Immature natural killer cell (primary cell): ENCODE data around the gene NAA30. TPM values are rescaled to one million over a fixed set of nuclear protein-coding genes. Genes with fewer than 3 reads are reported as not detected.
"Not testable (repeated sequence)": the region's sequence is repeated elsewhere in the genome, so short reads cannot be mapped to it uniquely, and the experiment has no call there.

Experiments
- DNase-seq, 3 donors: peaks; one replicate each; pipeline ENCODE4 v3.0.0; 2022; ENCODE audit warnings: mixed read lengths in 1 of 3
- H3K27ac Mint-ChIP-seq, 6 donors: one replicate each; pipeline ENCODE4 v1.8.0; 2020; ENCODE audit warnings: mixed read lengths in 6 of 6, mild to moderate bottlenecking in 5 of 6, inconsistent platforms in 4 of 6, moderate library complexity in 3 of 6
- H3K27me3 Mint-ChIP-seq, 3 donors: one replicate each; pipeline ENCODE4 v1.8.0; 2020 to 2021; ENCODE audit warnings: low read depth in 3 of 3, mild to moderate bottlenecking in 3 of 3, mixed read lengths in 3 of 3, moderate library complexity in 3 of 3, inconsistent platforms in 1 of 3
- H3K36me3 Mint-ChIP-seq, 3 donors: one replicate each; pipeline ENCODE4 v1.8.0; 2020; ENCODE audit warnings: mixed read lengths in 3 of 3, inconsistent platforms in 2 of 3, mild to moderate bottlenecking in 2 of 3
- H3K4me1 Mint-ChIP-seq, 2 donors: one replicate each; pipeline ENCODE4 v1.8.0; 2020; ENCODE audit warnings: inconsistent platforms in 2 of 2, mild to moderate bottlenecking in 2 of 2, mixed read lengths in 2 of 2, moderate library complexity in 1 of 2
- H3K4me3 Mint-ChIP-seq, 5 donors: one replicate each; pipeline ENCODE4 v1.8.0; 2020; ENCODE audit warnings: mild to moderate bottlenecking in 5 of 5, mixed read lengths in 5 of 5, inconsistent platforms in 3 of 5, moderate library complexity in 3 of 5
- H3K9me3 Mint-ChIP-seq, 6 donors: one replicate each; pipeline ENCODE4 v1.8.0; 2020; ENCODE audit warnings: mild to moderate bottlenecking in 6 of 6, mixed read lengths in 6 of 6, inconsistent platforms in 4 of 6, moderate library complexity in 3 of 6
- polyA plus RNA-seq, 3 donors: library from polyadenylated mRNA; unstranded; fragments of 300-500 nt; fragmentation: Illumina TruSeq; gene quantifications; one replicate each; pipeline ENCODE4 v1.2.3, GENCODE V29; 2021

The NAA30 gene
- polyA plus RNA-seq = 10 to 100 TPM in 2 of 3 donors, 1 to 10 TPM in 1; 7.0 to 12.4 (median 11.1) TPM

- no peaks in the 10 kb centered on the region for H3K9me3 Mint-ChIP-seq
- peak; percentile 93 to 94 (median 94) for DNase-seq
- peaks cover 5 to 20% (median 9%) of the 10 kb centered on the region in 3 donors for H3K27me3 Mint-ChIP-seq
- H3K4me3 Mint-ChIP-seq = peak within 1 kb of the TSS; percentile 89 to 97 (median 96)
- peaks cover 52 to 57% of the 10 kb centered on the region in 2 donors for H3K4me1 Mint-ChIP-seq
- peaks cover 0 to 4% (median 0%) of the 10 kb centered on the region in 3 donors for H3K36me3 Mint-ChIP-seq
- H3K27ac Mint-ChIP-seq = peak within 1 kb of the TSS; percentile 79 to 98 (median 96)
These were observed at the start of gene NAA30 for GRCh38 chr14:57390037-57390805. NAA30 (plus strand) TSS chr14:57390586; CDS start chr14:57390958, 372 bp downstream.

- DNase-seq, H3K27me3 Mint-ChIP-seq, H3K36me3 Mint-ChIP-seq, H3K27ac Mint-ChIP-seq, H3K9me3 Mint-ChIP-seq, H3K4me1 Mint-ChIP-seq: not testable (repeated sequence)
- H3K4me3 Mint-ChIP-seq = peak overlapping the region in 1 of 5 donors; percentile 47
These were observed 46.7 kb upstream of the NAA30 start for GRCh38 chr14:57343545-57344297.

- Mint-ChIP-seq H3K36me3 (no peaks in the 10 kb centered on the region), H3K4me1 (no peaks in the 10 kb centered on the region), H3K4me3 (no peak overlapping the region)
These were observed 45.3 kb upstream of the NAA30 start for GRCh38 chr14:57345106-57345505.

GRCh38 chr14:57346741-57347140 is 43.6 kb upstream of the NAA30 start:
- peaks cover 0 to 2% (median 0%) of the 10 kb centered on the region in 6 donors for H3K9me3 Mint-ChIP-seq
- H3K4me1 Mint-ChIP-seq = no peaks in the 10 kb centered on the region
- no peak for DNase-seq

More at GRCh38 chr14:57345106-57345505, 45.3 kb upstream of the NAA30 start:
- DNase-seq = no peak
- Mint-ChIP-seq H3K27me3 (peaks cover 0 to 4% (median 3%) of the 10 kb centered on the region in 3 donors), H3K27ac (no peak overlapping the region), H3K9me3 (peaks cover 0 to 2% (median 0%) of the 10 kb centered on the region in 6 donors)

GRCh38 chr14:57352396-57353170 is 37.8 kb upstream of the NAA30 start:
- Mint-ChIP-seq H3K27ac (peak overlapping the region in 1 of 6 donors; percentile 50), H3K36me3 (no peaks in the 10 kb centered on the region), H3K27me3 (peaks cover 0 to 3% (median 1%) of the 10 kb centered on the region in 3 donors), H3K4me1 (no peaks in the 10 kb centered on the region), H3K4me3 (no peak overlapping the region), H3K9me3 (no peaks in the 10 kb centered on the region)
- no peak for DNase-seq

More at GRCh38 chr14:57346741-57347140, 43.6 kb upstream of the NAA30 start:
- H3K36me3 Mint-ChIP-seq = no peaks in the 10 kb centered on the region
- H3K27ac Mint-ChIP-seq = no peak overlapping the region
- H3K27me3 Mint-ChIP-seq = peaks cover 0 to 4% (median 3%) of the 10 kb centered on the region in 3 donors
- H3K4me3 Mint-ChIP-seq = no peak overlapping the region

GRCh38 chr14:57355081-57355800 is 35.1 kb upstream of the NAA30 start:
- peaks cover 0 to 4% (median 1%) of the 10 kb centered on the region in 3 donors for H3K27me3 Mint-ChIP-seq
- H3K9me3 Mint-ChIP-seq = peaks cover 0 to 2% (median 0%) of the 10 kb centered on the region in 6 donors
- H3K4me3 Mint-ChIP-seq = no peak overlapping the region
- H3K36me3 Mint-ChIP-seq = no peaks in the 10 kb centered on the region
- DNase-seq = no peak
- no peak overlapping the region for H3K27ac Mint-ChIP-seq
- H3K4me1 Mint-ChIP-seq = no peaks in the 10 kb centered on the region

GRCh38 chr14:57362361-57362760 is 28.0 kb upstream of the NAA30 start:
- H3K4me3 Mint-ChIP-seq = no peak overlapping the region
- H3K4me1 Mint-ChIP-seq = no peaks in the 10 kb centered on the region
- no peak overlapping the region for H3K27ac Mint-ChIP-seq
- H3K27me3 Mint-ChIP-seq = peaks cover 2 to 17% (median 6%) of the 10 kb centered on the region in 3 donors
- H3K9me3 Mint-ChIP-seq = peaks cover 0 to 2% (median 0%) of the 10 kb centered on the region in 6 donors
- no peak for DNase-seq
- no peaks in the 10 kb centered on the region for H3K36me3 Mint-ChIP-seq

- Mint-ChIP-seq H3K27ac (no peak overlapping the region), H3K27me3 (peaks cover 5 to 17% (median 10%) of the 10 kb centered on the region in 3 donors), H3K4me3 (no peak overlapping the region), H3K36me3 (peaks cover 0 to 5% (median 0%) of the 10 kb centered on the region in 3 donors), H3K4me1 (no peaks in the 10 kb centered on the region), H3K9me3 (peaks cover 0 to 2% (median 0%) of the 10 kb centered on the region in 6 donors)
- no peak for DNase-seq
These were observed 25.5 kb upstream of the NAA30 start for GRCh38 chr14:57364659-57365450.

GRCh38 chr14:57370187-57370586 is 20.2 kb upstream of the NAA30 start:
- H3K36me3 Mint-ChIP-seq, H3K4me3 Mint-ChIP-seq, H3K9me3 Mint-ChIP-seq, H3K27ac Mint-ChIP-seq, DNase-seq, H3K4me1 Mint-ChIP-seq: not testable (repeated sequence)
- peaks cover 4 to 10% (median 8%) of the 10 kb centered on the region in 3 donors for H3K27me3 Mint-ChIP-seq

- Mint-ChIP-seq H3K4me3 (no peak overlapping the region), H3K9me3 (no peaks in the 10 kb centered on the region), H3K27me3 (peaks cover 4 to 16% (median 8%) of the 10 kb centered on the region in 3 donors)
These were observed 19.4 kb upstream of the NAA30 start for GRCh38 chr14:57371013-57371412.

GRCh38 chr14:57375156-57375555 is 15.2 kb upstream of the NAA30 start:
- Mint-ChIP-seq H3K36me3 (no peaks in the 10 kb centered on the region), H3K27ac (no peak overlapping the region), H3K27me3 (peaks cover 0 to 6% (median 3%) of the 10 kb centered on the region in 3 donors), H3K4me3 (no peak overlapping the region), H3K4me1 (no peaks in the 10 kb centered on the region), H3K9me3 (no peaks in the 10 kb centered on the region)
- no peak for DNase-seq

More at GRCh38 chr14:57371013-57371412, 19.4 kb upstream of the NAA30 start:
- Mint-ChIP-seq H3K36me3 (peaks cover 0 to 5% (median 0%) of the 10 kb centered on the region in 3 donors), H3K27ac (no peak overlapping the region), H3K4me1 (no peaks in the 10 kb centered on the region)
- no peak for DNase-seq

GRCh38 chr14:57378661-57379060 is 11.7 kb upstream of the NAA30 start:
- Mint-ChIP-seq H3K4me3 (no peak overlapping the region), H3K27ac (no peak overlapping the region), H3K27me3 (peaks cover 0 to 8% (median 0%) of the 10 kb centered on the region in 3 donors), H3K4me1 (no peaks in the 10 kb centered on the region), H3K9me3 (no peaks in the 10 kb centered on the region), H3K36me3 (no peaks in the 10 kb centered on the region)
- no peak for DNase-seq
